ENCODE data around the gene SCG5.

GRCh38 chr15:32737304-32737703, 95.8 kb downstream of the SCG5 start:
- TF ChIP-seq CTCF (optimal IDR thresholded peaks at IDR 0.05 in 1 of 3, IDR thresholded peaks at IDR 0.05 in 1 of 3, conservative IDR thresholded peaks at IDR 0.05 in 1 of 3; ENCODE audit: extremely low read depth in 1 of 3, insufficient read depth in 2 of 3, low read length in 3 of 3): no peak
- no peak for TF ChIP-seq EZH2 (IDR thresholded peaks at IDR 0.05; ENCODE audit: low read length)
